HUDEP-2 (cell line): Measurements from ENCODE around the gene LHFPL6.

Experiments used
- DNase-seq, 76 experiments: peaks; one replicate each; lab custom pipeline; 2025; ENCODE audit not compliant: unreplicated experiment in 76 of 76; lab: John Stamatoyannopoulos, UW

Gene LHFPL6

GRCh38 chr13:39521701-39522100 is 81.3 kb downstream of the LHFPL6 start:
- DNase-seq, result no peak

GRCh38 chr13:39516096-39516495 is 86.9 kb downstream of the LHFPL6 start:
- DNase-seq, result no peak

GRCh38 chr13:39515224-39515714 is 87.7 kb downstream of the LHFPL6 start:
- no peak for DNase-seq

- no peak for DNase-seq
Observed at GRCh38 chr13:39512687-39513086, 90.3 kb downstream of the LHFPL6 start.

- DNase-seq, result no peak
Observed at GRCh38 chr13:39510316-39510695, 92.7 kb downstream of the LHFPL6 start.

- no peak for DNase-seq
Observed at GRCh38 chr13:39509616-39510315, 93.2 kb downstream of the LHFPL6 start.

GRCh38 chr13:39506559-39507390 is 96.2 kb downstream of the LHFPL6 start:
- DNase-seq, result no peak

GRCh38 chr13:39505151-39505550 is 97.8 kb downstream of the LHFPL6 start:
- DNase-seq, result no peak

- no peak for DNase-seq
Observed at GRCh38 chr13:39503048-39503447, 99.9 kb downstream of the LHFPL6 start.

- no peak for DNase-seq
Observed at GRCh38 chr13:39501702-39502324, 101.2 kb downstream of the LHFPL6 start.

GRCh38 chr13:39499604-39500003 is 103.4 kb downstream of the LHFPL6 start:
- DNase-seq, result no peak

- DNase-seq, result no peak
Observed at GRCh38 chr13:39498471-39499114, 104.4 kb downstream of the LHFPL6 start.

GRCh38 chr13:39496506-39496905 is 106.5 kb downstream of the LHFPL6 start:
- DNase-seq, result no peak

GRCh38 chr13:39494633-39495032 is 108.4 kb downstream of the LHFPL6 start:
- DNase-seq, result no peak

- DNase-seq, result no peak
Observed at GRCh38 chr13:39494006-39494405, 109.0 kb downstream of the LHFPL6 start.

GRCh38 chr13:39490136-39490535 is 112.9 kb downstream of the LHFPL6 start:
- DNase-seq, result no peak

GRCh38 chr13:39486758-39487157 is 116.2 kb downstream of the LHFPL6 start:
- DNase-seq, result no peak

- DNase-seq, result no peak
Observed at GRCh38 chr13:39485314-39485700, 117.7 kb downstream of the LHFPL6 start.

GRCh38 chr13:39484506-39485313 is 118.3 kb downstream of the LHFPL6 start:
- no peak for DNase-seq

GRCh38 chr13:39483326-39483725 is 119.7 kb downstream of the LHFPL6 start:
- no peak for DNase-seq
